ENCODE results near the gene TEPSIN.

TEPSIN gene

GRCh38 chr17:81195941-81196495 lies 42.8 kb downstream of the TEPSIN start:
- no peak for DNase-seq

GRCh38 chr17:81194941-81195901 lies 43.6 kb downstream of the TEPSIN start:
- no peak for DNase-seq

DNA sequence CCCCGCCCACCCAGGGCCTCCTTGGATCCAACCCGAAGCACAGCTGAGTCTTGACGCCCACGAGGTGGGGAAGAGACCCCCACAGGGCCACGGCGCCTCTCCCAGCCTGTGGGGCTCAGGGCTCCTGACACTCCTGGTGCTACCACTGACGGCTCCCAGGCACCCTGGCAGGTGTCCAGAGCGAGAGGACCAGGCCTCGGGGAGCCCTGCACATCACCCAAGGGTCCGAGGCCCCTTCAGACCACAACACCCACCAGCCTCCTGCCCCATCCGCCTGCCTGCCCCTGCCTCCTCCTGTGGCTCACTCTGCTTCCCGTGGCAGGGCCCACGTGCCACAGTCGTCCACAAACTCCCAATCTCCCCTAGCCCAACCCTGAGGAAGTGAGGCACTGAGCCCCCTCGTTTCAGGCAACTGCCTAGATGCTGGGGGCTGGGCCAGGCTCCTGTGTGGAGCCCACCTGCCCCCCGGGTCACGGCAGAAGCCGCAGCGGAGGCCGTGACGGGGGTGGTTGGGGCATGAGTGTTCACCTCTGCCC lies 44.6 kb downstream of the TEPSIN start:
- no peak for DNase-seq

DNA sequence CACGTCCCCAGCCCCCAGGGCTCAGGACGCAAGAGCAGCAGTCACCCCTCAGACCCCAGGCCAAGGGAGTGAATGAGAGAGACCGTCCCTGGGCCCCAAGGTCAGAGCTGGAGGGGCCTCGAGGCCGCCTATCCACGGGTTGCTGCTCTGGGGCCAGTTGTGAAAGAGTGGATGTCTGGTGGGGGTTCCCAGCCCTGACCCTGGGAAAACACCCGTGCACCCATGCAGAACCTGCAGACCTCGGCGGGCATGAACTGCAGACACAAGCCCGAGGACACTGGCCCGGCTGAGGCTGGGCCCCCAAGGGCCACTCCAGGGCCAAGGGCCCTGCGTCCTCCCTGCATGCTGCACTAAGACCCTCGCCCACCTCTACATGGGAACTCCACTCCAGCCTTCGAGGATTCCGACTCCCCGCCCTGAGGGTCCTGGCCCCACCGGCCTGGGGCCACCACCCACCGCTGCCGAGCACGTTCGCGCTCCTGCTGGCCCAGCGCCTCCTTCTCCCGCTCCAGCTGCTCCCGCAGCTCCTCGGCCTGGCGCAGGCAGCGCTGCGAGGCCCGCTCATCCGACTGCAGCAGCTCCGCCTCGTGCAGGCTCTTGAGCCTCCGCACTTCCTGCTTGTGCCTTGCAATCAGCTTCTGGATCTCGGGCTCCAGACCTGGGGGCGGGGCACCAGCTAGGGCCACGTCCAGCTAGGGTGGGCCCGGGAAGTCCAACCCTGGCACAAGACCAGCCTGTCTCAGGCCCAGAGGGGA lies 45.2 kb downstream of the TEPSIN start:
- DNase-seq = no peak

DNA sequence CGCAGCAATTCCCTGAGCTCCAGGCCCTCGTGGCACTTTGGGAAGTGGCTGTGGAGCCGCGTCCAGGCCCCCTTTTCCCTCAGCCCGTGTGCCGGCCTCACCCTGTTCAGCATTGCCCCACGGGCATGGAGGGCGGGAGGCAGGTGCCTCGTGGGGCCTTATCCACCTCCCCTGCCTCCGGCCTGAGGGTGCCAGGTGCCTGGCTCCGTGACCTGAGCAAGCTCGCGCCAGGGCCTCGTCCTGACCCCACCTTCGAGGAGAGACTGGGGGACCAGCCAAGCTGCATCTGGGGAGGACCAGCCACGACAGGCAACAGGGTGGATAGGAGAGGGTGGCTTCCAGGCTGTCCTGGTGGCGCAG lies 45.8 kb downstream of the TEPSIN start:
- DNase-seq = no peak

- DNase-seq = no peak
Observed at GRCh38 chr17:81192386-81193050, 46.3 kb downstream of the TEPSIN start.

DNA sequence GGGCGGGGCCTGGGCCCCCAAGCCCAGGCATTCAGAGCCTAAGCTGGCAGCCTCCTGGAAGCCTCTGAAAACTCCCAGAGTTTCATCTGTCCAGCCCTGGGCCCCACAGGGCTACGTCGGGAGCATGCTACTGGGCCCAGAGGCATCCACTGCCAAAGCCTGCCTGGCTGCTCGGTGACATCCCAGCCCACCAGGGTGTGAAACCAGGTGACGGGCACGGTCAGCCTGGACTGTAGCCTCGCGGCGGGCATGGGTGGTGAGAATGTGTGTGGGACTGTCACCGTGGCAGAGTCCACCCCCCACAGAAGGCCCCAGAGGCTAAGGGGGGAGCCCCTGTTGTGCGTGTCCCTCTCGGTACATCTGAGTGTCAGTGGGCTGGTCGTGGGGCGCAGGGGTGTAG lies 47.2 kb downstream of the TEPSIN start:
- DNase-seq = no peak

DNA sequence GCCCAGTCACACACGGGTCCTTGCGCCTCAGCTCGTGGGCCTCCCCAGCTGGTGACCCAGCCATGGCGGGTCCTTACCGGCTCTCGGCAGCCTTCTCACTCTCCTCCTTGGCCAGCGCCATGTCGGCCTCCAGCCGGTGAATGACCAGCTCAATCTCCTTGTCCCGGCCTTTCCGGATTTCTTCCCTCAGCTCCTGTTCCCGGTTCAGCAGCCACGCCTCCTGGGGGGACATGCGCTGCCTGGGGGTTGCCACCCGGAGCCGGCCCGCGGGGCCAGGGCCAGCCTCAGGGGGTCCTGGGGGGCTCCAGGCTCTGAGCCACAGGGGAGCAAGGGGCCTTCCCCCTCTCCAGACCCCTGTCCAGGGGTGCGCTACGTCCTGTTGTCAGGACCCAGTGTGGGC lies 47.7 kb downstream of the TEPSIN start:
- no peak for DNase-seq

DNA sequence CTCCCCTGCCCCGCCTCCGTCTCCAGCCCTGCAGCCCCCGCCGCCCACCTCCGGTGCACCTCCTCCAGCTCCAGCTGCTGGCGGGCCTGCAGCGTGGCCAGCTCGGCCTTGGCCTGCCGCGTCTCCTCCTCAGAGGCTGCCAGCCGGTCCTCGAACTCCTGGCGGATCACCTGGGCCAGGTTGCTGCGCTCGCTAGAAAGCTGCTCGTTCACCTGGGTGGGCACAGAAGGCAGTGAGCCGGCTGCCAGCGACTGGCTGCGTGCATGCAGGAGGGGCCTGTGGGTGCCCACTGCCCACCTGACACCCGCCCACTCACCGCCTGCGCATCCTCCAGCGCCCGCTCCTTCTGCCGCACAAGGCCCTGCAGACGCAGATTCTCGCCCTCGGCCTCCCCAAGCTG lies 48.3 kb downstream of the TEPSIN start:
- DNase-seq = no peak

DNA sequence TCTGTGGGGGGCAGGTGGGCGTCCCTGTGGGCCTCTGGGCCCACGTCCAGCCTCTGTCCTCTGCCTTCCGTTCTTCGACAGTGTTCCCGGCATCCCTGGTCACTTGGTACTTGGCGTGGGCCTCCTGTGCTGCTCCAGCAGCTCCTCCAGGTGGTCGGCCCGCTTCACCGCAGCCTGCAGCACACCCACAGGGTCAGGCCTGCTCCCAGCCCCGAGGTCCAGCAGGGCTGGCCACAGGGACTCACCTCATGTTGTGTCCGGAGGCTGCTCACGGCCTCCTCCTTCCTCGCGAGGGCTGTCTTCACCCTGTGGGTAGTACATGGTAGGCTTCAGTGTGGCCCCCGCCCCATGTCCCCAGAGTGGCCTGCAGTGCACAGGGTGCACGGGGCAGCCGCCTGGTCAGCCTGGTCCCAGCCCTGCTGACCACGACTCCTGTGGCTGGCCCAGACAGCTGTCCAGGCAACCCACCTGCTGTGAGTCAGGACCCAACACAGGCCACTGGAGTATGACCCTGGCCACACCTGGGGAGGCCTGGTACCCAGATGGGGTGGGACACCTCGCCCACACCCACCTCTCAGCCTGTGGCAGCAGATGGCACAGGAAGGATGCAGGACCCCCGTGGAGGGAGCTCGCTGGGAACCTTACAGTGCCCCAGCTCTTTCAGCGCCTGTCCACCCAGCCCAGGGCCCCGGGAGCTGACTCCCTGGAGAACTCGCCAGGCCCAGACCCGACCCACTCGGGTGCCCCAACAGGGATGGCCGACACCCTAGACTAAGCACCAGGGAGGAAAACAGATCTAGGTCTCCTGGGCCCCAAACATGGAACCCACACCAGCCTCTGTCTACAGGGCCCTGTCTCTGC lies 49.0 kb downstream of the TEPSIN start:
- DNase-seq = no peak

DNA sequence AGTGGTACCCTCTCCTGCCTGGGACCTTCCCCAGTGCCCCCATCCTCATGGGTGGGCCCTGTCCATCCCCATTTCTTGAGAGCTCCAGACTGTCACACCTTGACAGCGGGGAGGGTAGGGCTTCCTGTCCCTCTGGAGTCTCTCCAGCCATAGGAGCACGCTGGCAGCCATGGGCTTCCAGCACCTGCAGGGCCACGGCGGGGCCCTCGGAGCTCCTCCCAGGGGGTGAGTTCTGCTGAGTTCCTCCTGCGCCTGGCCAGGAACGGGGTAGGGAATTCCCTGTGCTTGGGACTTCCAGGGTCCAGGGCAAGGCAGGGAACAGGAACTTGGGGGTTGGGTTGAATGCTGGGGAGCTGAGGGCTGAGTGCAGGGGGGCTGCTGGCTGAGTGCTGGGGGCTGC lies 49.8 kb downstream of the TEPSIN start:
- DNase-seq = no peak

DNA sequence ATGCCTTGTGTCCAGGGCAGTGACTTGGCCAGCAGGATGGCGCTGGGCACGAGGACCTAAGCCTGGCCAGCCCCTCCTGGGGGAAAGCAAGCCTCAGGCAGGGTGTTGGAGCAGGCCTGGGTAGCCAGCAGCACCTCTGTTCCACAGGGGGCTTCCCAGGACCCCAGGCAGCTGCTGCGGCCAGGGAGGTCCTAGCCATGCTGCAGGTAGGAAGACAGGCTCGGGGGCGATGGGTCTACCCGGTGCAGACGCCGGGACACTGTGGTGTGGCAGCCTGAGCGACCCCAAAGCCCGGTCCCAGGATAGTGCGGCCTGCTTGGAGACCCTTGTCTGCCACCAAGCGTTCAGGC lies 50.4 kb downstream of the TEPSIN start:
- DNase-seq = no peak

DNA sequence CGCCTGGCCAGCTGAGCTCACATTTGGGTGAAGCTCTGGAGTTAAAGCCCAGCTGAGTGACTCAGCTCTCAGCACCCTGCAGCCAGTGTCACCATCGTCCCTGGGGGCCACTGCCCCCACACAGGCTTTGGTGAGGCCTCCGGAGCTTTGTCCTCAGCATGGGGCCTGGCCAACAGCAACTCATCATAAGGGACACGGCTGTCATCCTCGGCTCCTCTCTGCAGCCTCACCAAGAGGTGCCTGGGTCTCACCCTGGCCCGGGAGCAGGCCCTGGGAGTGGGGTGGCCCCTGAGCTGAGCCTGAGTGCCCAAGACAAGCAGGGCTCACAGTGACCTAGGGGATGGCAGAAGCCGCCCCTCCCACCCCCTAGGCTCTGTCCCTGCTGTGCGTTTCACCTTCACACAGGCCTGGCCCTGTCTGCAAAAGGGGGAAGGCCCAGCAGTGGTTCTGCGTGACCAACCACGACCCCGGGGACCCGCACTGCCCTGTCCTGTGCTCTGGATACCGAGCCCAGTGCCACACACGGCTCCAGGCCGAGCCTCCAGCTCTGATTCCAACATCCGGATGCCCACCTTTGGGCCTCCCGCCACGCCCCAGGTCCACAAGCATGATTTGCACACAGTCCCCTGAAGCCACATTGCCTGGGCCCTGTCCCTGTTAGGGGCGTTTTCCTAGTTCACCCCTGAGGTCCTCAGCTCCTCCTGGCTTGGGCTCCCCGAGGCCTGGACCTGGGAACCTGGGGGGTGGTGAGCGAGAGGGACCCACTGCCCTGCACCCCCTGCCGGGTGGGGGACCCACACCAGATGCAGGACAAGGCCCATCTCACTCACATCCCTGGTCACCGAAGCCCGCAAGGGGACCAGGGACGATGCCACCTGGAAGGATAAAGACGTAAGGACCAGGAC lies 51.0 kb downstream of the TEPSIN start:
- DNase-seq = no peak

DNA sequence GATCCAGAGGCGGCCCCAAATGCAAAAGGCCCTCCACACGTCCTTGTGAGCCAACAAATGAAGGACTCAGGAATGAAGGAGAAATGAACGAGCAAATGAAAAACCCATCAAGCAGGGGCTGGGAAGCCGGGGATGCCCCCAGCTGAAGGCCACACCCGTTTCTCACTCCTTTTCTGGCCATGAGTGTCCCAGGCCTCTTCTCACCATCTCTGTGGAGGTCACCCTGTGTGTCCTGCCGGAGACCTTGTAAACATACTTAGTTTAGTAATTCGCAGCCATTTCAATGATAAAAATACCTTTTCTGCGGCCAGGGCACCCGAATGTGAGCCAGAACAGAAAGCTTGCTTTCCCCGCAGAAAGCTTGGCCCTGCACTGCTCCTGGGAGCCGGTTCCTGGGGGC lies 51.7 kb downstream of the TEPSIN start:
- no peak for DNase-seq

GRCh38 chr17:81186203-81186602 lies 52.7 kb downstream of the TEPSIN start:
- no peak for DNase-seq

GRCh38 chr17:81184555-81184954 lies 54.3 kb downstream of the TEPSIN start:
- DNase-seq = no peak

DNA sequence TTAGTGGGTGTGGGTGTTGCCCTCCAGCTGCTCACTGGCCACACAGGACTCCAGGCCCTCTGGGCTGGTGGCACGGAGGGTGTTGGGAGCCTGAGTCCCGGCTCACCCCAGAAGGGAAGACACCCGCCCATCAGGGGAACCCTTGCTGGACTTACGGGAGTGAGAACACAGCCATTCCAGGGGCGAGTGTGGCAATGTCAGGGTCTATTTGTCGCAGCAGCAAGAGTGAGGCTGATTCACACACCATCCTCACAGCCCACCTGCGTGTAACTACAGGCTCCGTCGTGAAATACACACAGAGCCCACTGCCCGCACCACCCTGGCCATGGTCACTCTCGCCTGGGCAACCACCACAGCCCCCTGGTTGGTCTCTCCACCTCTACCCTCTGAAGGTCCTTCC lies 55.0 kb downstream of the TEPSIN start:
- no peak for DNase-seq

GRCh38 chr17:81183316-81183715 lies 55.5 kb downstream of the TEPSIN start:
- DNase-seq = no peak

DNA sequence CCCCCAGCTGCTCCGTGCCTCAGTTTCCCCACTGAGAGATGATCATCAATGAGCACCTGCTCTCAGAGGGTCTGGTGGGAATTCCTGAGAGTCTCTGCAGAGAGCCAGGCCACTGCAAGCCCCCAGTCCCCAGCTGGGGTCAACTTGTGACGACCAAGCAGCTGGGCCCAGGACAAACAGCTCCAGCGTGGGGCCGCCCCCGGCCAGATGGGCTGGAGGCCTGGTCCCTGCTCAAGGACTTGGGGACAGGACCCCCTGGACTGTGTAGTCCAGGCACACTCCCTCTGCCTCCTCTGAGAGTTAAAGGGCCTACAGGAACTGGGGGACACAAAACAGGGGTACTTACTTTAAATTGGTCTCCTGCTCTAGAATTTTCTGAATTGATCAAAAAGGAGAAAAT lies 56.3 kb downstream of the TEPSIN start:
- no peak for DNase-seq

- DNase-seq = no peak
Observed at GRCh38 chr17:81181811-81182185, 57.1 kb downstream of the TEPSIN start.

All from activated CD4-positive, alpha-beta T cell treated with anti-CD3 and anti-CD28 coated beads, Interleukin-2, amount 50 U/mL, for 16 hours (primary cell).